Measurements from ENCODE around the gene EXPH5. TPM values are rescaled to one million over a fixed set of nuclear protein-coding genes. Genes with fewer than 3 reads are reported as not detected.
A peak's percentile ranks its signal among the peaks of the same experiment; 100 is the strongest.
"Not testable (repeated sequence)": the region's sequence is repeated elsewhere in the genome, so short reads cannot be mapped to it uniquely, and the experiment has no call there.

Gene EXPH5, protein sequence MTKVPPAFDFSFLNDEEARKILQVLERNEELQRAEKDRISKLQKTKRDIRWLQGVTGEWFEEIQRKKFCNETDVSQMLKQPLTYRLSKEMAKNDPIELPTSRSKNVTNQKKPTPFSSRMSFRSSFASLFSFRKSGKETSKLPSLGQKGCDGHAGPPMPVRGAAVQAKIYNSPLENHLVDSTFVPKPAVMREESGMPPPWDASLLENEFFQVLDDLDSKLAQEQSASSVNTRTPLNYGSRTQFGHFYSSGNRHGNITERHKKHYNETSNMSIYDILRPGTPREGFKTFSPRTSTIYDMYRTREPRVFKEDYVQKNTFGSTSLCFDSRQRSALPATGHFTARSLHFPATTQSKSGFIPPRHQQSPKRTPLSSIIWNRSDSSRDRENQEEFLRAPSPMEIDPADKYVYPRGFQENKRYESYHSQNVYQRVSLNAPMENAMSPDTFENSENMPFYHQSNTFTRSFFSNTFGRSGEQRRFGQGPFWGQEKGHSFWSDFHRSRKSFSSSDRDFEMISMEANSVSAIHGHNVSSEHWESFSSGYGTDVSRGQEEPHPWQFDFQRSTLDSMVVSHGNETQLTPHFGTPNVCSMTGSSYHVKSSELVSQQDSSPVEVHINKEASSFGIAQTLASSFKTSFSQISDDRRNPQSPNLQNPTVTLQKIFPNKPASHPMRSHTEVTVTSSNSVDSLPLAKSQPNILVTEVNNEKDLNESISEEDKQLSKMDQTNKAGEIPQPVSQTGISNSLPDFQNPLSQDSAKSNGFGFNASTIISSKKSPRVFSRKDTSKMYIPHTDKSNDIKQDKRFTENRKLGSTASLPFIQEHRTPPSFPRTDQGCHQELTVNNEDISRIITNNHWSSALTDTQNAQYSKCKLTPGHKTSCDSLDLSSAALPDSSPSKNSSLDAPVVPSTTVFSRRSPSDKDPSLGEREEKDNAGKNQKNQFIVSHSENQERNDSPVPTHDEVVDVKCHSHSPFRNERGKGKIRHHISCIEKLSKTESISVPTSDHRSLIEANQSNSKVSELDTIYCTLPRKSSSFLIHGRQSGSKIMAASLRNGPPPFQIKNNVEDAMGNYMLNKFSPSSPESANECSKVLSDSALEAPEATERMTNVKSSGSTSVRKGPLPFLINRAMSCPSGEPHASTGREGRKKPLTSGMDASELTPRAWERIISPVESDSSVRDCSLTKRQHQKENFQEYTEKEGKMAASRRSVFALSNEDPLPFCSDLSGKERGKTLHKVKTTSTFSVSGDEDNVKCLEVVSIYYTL (N-terminal part only)
- total RNA-seq: 1 to 10 TPM; 1.5 to 5.4 (median 2.6) TPM
- total RNA-seq (2013): 2.6 TPM

DNA sequence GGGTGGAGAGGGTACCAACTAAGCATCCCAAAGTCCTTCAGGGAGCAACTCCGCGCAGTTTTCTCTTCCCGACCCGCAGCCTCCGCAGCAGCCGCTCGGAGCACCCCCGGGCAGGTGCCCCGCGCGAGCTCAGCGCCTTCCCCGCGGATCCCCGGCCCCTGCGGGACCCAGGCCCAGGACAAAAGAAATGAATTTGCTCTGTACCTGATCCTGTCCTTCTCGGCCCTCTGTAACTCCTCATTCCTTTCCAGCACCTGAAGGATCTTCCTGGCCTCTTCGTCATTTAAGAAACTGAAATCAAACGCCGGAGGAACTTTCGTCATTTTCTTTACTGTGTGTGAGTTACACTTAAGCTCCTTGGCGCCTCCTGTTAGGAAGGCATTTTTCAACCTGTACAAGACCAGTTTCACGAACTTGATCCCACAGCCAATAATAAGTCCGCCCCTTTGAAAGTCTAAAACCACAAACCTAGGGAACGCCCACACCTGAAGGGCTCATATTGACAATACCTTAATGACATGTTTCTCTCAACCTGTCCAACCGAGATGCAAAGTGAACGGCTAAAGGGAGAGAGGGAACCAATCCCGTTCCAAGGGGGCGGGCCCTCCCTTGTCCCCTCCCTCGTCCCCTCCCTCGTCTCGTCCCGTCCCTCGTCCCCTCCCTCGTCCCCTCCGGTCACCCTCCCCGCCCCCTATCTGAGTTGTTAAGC lies at the start of gene EXPH5:
EXPH5 (minus strand) TSS at position 555 of the 709 bp plus-strand sequence; CDS start at position 323, 232 bp downstream.
- ATAC-seq: peak; percentile 86 to 93 (median 89)
- Histone ChIP-seq H3K4me1 (ENCODE audit: control insufficient read depth, insufficient read depth, low read length) (peaks cover 9% of the 10 kb centered on the region), H3K9me3 (ENCODE audit: control insufficient read depth, insufficient read depth, low read length) (no peaks in the 10 kb centered on the region), H3K27me3 (ENCODE audit: control insufficient read depth, insufficient read depth, low read length) (peaks cover 11% of the 10 kb centered on the region), H3K36me3 (ENCODE audit: control insufficient read depth, insufficient read depth, low read length) (no peaks in the 10 kb centered on the region), H3K4me3 (ENCODE audit: low read length) (peak within 1 kb of the TSS; percentile 80), H3K27ac (ENCODE audit: low read length) (peak within 1 kb of the TSS; percentile 25)
- intact Hi-C loops (cut with micrococcal nuclease): loop anchor here (1.0 kb wide), 2 partner anchors 55 to 126 kb away; partner anchors contain the start of gene C11orf65
- Mint-ChIP-seq H3K36me3 (peaks cover 6% of the 10 kb centered on the region), H3K27me3 (ENCODE audit: low read depth in 2 of 2) (peaks cover 26 to 38% of the 10 kb centered on the region in 2 donors), H3K4me3 (peak within 1 kb of the TSS; percentile 100), H3K9me3 (no peaks in the 10 kb centered on the region), H3K27ac (peak within 1 kb of the TSS; percentile 87 to 97), H3K4me1 (peaks cover 18 to 19% of the 10 kb centered on the region in 2 donors)
- TF ChIP-seq, protein P1, sequence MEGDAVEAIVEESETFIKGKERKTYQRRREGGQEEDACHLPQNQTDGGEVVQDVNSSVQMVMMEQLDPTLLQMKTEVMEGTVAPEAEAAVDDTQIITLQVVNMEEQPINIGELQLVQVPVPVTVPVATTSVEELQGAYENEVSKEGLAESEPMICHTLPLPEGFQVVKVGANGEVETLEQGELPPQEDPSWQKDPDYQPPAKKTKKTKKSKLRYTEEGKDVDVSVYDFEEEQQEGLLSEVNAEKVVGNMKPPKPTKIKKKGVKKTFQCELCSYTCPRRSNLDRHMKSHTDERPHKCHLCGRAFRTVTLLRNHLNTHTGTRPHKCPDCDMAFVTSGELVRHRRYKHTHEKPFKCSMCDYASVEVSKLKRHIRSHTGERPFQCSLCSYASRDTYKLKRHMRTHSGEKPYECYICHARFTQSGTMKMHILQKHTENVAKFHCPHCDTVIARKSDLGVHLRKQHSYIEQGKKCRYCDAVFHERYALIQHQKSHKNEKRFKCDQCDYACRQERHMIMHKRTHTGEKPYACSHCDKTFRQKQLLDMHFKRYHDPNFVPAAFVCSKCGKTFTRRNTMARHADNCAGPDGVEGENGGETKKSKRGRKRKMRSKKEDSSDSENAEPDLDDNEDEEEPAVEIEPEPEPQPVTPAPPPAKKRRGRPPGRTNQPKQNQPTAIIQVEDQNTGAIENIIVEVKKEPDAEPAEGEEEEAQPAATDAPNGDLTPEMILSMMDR (IDR thresholded peaks at IDR 0.05): no peak
- DNase-seq: peak; percentile 53 to 90
- under 1% methylated on average over 34 of the region's 37 CpGs for WGBS (ENCODE audit: insufficient coverage)

DNA sequence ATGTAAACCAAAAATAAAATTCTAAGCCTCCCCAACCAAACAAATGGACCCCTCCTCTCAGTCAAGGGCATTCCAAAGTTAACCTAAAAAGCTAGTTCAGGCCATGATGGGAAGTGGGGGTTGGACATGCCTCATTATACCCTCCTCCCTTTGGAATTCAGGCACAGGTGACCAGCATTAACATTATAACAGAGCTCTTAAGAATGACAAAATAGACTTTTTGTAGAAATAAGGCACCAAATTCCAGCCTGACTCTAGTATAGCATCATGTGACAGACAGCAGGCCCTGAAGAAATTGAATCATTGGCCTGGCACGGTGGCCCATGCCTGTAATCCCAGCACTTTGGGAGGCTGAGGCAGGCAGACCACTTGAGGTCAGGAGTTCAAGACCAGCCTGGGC lies 48.2 kb upstream of the EXPH5 start:
- H3K36me3 ChIP-seq (ENCODE audit: control insufficient read depth, insufficient read depth, low read length); ATAC-seq; H3K27ac Mint-ChIP-seq; H3K4me3 Mint-ChIP-seq; H3K9me3 ChIP-seq (ENCODE audit: control insufficient read depth, insufficient read depth, low read length); H3K4me1 ChIP-seq (ENCODE audit: control insufficient read depth, insufficient read depth, low read length); H3K27ac ChIP-seq (ENCODE audit: low read length); H3K36me3 Mint-ChIP-seq; H3K27me3 ChIP-seq (ENCODE audit: control insufficient read depth, insufficient read depth, low read length); H3K4me3 ChIP-seq (ENCODE audit: low read length); H3K9me3 Mint-ChIP-seq; DNase-seq; intact Hi-C loops (cut with micrococcal nuclease); H3K4me1 Mint-ChIP-seq: not testable (repeated sequence)
- H3K27me3 Mint-ChIP-seq (ENCODE audit: low read depth in 2 of 2): peaks cover 17 to 20% of the 10 kb centered on the region in 2 donors
- 94% methylated on average over 1 of the region's 1 CpG for WGBS (ENCODE audit: insufficient coverage)

DNA sequence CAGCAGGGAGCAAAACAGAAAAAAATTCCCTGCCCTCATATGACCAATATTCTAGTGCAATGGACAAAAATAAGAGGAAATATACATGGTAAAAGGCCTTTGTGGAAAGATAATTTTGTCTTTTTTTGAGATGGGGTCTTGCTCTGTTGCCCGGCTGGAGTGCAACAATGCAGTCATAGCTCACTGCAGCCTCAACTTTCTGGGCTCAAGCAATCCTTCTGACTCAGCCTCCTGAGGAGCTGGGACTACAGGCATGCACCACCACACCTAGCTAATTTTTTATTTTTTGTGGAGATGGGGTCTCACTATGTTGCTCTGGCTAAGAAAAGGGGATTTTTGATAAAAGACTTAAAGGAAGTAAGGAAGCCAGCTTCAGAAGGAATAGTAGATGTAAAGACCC lies 45.6 kb upstream of the EXPH5 start:
- H3K4me3 ChIP-seq (ENCODE audit: low read length): no peak overlapping the region
- H3K36me3 Mint-ChIP-seq: no peaks in the 10 kb centered on the region
- no peaks in the 10 kb centered on the region for H3K36me3 ChIP-seq (ENCODE audit: control insufficient read depth, insufficient read depth, low read length)
- H3K27me3 ChIP-seq (ENCODE audit: control insufficient read depth, insufficient read depth, low read length): no peaks in the 10 kb centered on the region
- ATAC-seq (no peak), DNase-seq (no peak)
- H3K27ac Mint-ChIP-seq: no peak overlapping the region
- no peaks in the 10 kb centered on the region for H3K9me3 Mint-ChIP-seq
- no peaks in the 10 kb centered on the region for H3K4me1 ChIP-seq (ENCODE audit: control insufficient read depth, insufficient read depth, low read length)
- H3K9me3 ChIP-seq (ENCODE audit: control insufficient read depth, insufficient read depth, low read length): no peaks in the 10 kb centered on the region
- WGBS (ENCODE audit: insufficient coverage): 100% methylated on average over 1 of the region's 1 CpG
- H3K27me3 Mint-ChIP-seq (ENCODE audit: low read depth in 2 of 2): peaks cover 23 to 33% of the 10 kb centered on the region in 2 donors
- peaks cover 0 to 6% of the 10 kb centered on the region in 2 donors for H3K4me1 Mint-ChIP-seq
- intact Hi-C loops (cut with micrococcal nuclease): no loop called here
- H3K27ac ChIP-seq (ENCODE audit: low read length): no peak overlapping the region
- TF ChIP-seq, protein P1 (IDR thresholded peaks at IDR 0.05): no peak
- no peak overlapping the region for H3K4me3 Mint-ChIP-seq

All from natural killer cell (primary cell).